GM06990 (cell line): ENCODE results near the gene PITRM1.

ENCODE experiments used
- DNase-seq: peaks from one replicate; pipeline ENCODE4 v3.0.0-alpha.2; 2011; ENCODE audit not compliant: insufficient read length; ENCODE audit errors: extremely low read depth
- H3K27me3 ChIP-seq: replicated peaks from 2 replicates; pipeline ENCODE4 v1.6.0; 2011; ENCODE audit warnings: low read length; ENCODE audit not compliant: control insufficient read depth, insufficient read depth
- H3K36me3 ChIP-seq: 2 replicates; pipeline ENCODE4 v1.5.1; 2011; ENCODE audit warnings: low read length; ENCODE audit not compliant: control insufficient read depth, insufficient read depth
- H3K4me3 ChIP-seq: replicated peaks from 2 replicates; pipeline ENCODE4 v1.5.1; 2011; ENCODE audit warnings: low read depth, mild to moderate bottlenecking, control low read depth, low read length
- TF ChIP-seq, protein P1 (sequence below): IDR thresholded peaks from 2 replicates; pipeline ENCODE4 v1.5.1; 2011; ENCODE audit warnings: low read length, control low read depth, mild to moderate bottlenecking, inconsistent platforms; ENCODE audit not compliant: insufficient read depth, poor library complexity, severe bottlenecking

Gene PITRM1

DNA sequence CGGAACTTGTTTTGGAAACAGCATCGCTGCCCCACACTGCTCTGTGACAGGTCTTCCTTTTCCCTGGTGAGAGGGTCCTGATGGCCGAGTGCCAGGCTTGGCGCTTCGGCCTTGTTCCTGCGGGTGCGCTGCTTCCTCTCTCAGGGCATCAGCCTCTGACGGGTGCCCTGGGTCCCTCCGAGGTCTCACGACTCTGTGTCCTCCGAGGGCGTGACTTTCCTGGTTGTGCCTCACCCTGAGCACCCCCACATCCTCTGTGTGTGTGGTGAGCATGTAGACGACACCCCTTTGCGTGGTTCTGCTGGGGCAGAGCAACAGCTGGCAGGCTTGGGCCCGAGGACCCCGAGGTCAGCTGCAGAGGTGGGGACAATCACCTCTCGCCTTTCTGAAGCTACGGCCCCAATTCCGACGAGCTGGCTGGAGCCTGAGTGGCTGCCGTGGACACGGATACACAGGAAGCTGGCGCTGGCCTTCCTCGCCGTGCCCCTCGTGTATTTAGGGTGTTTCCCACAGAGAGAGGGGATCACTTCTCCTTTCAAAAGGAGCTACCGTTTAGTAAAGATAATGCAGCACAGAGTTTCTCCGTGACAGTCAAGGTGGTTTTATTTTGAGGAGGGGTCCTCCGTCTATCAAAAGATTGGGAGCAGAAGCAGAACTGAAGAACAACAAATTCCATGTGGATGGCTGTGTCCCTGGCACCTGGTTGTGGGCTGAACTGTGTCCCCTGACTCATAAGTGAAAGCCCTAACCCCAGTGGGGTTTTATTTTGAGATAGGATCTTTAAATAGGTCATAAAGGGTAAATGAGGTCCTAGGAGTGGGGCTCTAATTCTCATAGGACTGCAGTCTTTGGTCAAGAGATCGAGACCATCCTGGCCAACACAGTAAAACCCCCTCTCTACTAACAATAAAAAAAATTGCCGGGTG, 36.2 kb upstream of the PITRM1 start:
- TF ChIP-seq, protein P1, sequence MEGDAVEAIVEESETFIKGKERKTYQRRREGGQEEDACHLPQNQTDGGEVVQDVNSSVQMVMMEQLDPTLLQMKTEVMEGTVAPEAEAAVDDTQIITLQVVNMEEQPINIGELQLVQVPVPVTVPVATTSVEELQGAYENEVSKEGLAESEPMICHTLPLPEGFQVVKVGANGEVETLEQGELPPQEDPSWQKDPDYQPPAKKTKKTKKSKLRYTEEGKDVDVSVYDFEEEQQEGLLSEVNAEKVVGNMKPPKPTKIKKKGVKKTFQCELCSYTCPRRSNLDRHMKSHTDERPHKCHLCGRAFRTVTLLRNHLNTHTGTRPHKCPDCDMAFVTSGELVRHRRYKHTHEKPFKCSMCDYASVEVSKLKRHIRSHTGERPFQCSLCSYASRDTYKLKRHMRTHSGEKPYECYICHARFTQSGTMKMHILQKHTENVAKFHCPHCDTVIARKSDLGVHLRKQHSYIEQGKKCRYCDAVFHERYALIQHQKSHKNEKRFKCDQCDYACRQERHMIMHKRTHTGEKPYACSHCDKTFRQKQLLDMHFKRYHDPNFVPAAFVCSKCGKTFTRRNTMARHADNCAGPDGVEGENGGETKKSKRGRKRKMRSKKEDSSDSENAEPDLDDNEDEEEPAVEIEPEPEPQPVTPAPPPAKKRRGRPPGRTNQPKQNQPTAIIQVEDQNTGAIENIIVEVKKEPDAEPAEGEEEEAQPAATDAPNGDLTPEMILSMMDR = no peak
- DNase-seq = no peak
- peaks cover 2% of the 10 kb centered on the region for H3K27me3 ChIP-seq
- no peak overlapping the region for H3K4me3 ChIP-seq
- H3K36me3 ChIP-seq = no peaks in the 10 kb centered on the region

DNA sequence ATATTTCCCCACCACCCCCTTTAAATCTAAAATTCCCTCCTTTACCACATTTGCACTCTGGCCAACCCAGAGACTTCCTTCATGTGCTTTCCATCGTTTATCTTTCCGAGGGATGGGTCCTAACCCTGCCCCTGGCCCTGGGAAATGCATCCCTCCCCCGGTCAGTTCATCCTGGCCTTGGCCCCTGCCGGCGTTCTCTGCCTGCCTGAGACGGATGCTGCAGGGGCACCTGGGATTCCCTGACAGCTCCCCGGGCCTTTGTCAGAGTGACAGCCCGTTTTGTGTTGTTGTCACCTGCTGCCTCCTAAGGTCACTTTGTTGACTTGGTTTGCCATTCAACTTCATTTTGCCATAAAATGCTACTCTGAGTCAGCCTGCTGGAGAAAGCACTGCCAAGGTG, 34.8 kb upstream of the PITRM1 start:
- Histone ChIP-seq H3K27me3 (peaks cover 2% of the 10 kb centered on the region), H3K4me3 (no peak overlapping the region), H3K36me3 (no peaks in the 10 kb centered on the region)
- DNase-seq = no peak
- TF ChIP-seq, protein P1 = no peak

DNA sequence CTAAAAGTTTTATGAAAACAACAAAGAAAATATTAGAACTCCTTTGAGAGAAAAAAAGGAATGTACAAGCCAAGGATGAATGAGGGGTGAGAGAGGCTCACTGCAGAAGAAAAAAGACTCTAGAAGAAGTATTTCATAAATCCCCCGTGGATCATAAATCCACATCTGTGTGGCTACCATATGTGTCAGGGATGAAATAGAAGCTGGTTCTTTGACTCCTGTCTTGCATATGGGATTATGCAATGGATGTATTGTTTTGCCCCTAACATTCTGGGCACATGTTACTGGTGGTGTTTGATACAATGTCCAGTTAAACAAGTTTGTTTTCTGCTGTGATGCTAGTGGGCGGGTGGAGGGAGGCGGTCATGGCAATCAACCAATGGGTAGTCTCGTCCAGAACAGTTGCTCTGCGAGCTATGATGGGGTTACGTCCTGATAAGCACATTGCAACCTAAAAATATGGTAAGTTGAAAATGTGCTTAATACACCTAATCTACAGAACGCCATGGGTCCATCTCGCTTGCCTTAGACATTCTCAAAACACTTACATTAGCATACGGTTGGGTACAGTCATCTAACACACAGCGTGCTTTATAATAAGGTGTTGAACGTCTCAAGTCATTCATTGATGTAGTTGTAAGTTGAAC, 34.1 kb upstream of the PITRM1 start:
- no peak overlapping the region for H3K4me3 ChIP-seq
- peaks cover 2% of the 10 kb centered on the region for H3K27me3 ChIP-seq
- no peaks in the 10 kb centered on the region for H3K36me3 ChIP-seq
- TF ChIP-seq, protein P1 = no peak
- DNase-seq = no peak

DNA sequence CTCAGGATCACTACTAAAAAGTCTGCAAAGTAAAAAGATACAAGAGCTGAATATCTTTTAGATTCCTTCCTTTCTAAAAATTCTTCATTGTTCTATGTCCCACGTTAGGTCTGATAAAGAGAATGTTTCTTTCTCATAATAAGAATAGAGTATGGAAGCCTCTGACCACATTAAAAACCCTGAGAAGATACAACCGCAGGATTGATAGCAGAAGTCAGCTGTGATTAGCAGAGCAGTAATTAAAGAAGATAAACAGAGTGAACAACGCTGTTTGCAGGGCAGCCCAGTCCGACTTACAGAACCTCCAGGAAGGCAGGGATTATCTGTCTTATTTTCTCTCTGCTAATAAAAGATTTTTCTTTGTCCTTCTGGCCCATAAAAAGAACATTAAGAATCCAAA, 31.4 kb upstream of the PITRM1 start:
- DNase-seq = no peak
- H3K27me3 ChIP-seq = peaks cover 2% of the 10 kb centered on the region
- TF ChIP-seq, protein P1 = no peak
- H3K4me3 ChIP-seq = no peak overlapping the region
- H3K36me3 ChIP-seq = no peaks in the 10 kb centered on the region

DNA sequence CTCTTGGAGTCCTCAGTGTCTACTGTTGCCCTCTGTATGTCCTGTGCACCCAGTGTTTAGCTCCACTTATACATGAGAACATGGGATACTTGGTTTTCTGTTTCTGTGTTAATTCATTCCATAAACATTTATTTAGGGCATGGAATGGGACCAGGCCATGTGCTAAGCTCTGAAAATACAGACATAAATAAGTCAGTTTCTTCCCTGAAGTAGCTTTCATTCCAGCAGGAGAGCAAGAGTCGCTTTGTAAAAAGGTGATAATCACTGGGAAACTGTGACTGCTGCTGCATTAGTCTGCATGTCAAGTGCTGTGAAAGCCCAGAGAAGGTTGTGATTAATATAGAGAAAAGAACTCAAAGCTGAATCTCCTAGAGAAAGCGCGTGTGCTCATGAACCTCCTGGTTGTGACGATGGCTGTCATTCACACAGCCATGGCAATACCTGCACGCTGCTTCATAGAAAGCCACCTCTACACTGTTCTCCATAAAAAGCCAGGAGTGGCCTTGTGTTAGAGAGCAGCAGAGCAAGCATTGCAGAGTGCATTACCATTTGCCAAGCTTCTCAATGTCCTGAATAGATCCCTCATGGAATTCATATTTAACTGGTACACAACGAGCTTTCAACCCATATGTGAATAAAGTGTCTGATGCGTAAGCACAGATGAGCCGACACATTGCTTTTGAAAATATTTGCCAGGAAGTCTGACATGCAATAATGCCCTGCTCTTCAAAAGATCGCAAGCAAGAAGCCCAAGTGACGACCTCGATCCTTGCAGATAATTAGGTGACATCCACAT, 30.6 kb upstream of the PITRM1 start:
- Histone ChIP-seq H3K4me3 (no peak overlapping the region), H3K27me3 (peaks cover 3% of the 10 kb centered on the region)
- TF ChIP-seq, protein P1 = no peak

More for the DNA sequence above, 30.6 kb upstream of the PITRM1 start:
- no peaks in the 10 kb centered on the region for H3K36me3 ChIP-seq
- no peak for DNase-seq
